Measurements from ENCODE around the gene SLC9A8.

DNA sequence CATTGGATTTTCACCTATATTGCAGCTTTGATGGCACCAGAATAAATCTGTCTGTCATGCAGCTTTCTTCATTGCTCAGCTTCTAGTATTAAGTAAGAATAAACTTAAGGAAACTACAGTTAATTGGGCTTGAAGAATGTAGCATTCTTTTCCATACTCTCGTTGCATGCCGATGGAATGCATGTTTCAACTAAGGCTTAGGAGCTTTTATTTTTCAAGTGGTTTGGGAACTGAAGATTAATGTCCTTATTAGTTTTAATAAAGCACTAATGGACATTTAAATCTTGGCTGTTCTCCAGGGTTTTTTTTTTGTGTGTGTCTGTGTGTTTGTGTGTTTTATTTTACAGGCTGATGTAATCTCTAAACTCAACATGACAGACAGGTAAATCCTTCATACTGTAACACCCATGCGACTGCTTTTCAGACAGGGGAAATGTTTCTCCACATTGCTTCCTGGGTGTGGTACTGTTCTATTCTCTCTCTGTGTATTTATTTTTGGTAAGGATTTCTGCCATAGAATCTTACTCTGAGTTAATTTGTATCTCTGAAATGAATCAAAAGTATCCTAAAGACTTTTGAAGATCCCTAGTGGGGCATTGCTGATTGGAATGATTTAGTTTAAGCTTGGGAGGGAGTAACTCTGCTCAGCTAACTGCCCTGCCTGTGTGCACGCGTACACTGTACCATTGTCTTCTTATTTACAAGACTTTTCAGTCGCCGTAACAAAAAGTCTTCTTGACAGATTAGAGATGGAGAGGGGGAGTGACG lies 38.0 kb downstream of the SLC9A8 start:
- TF ChIP-seq, protein P1, sequence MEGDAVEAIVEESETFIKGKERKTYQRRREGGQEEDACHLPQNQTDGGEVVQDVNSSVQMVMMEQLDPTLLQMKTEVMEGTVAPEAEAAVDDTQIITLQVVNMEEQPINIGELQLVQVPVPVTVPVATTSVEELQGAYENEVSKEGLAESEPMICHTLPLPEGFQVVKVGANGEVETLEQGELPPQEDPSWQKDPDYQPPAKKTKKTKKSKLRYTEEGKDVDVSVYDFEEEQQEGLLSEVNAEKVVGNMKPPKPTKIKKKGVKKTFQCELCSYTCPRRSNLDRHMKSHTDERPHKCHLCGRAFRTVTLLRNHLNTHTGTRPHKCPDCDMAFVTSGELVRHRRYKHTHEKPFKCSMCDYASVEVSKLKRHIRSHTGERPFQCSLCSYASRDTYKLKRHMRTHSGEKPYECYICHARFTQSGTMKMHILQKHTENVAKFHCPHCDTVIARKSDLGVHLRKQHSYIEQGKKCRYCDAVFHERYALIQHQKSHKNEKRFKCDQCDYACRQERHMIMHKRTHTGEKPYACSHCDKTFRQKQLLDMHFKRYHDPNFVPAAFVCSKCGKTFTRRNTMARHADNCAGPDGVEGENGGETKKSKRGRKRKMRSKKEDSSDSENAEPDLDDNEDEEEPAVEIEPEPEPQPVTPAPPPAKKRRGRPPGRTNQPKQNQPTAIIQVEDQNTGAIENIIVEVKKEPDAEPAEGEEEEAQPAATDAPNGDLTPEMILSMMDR (conservative IDR thresholded peaks at IDR 0.05 in 1 of 2, IDR thresholded peaks at IDR 0.05 in 1 of 2; ENCODE audit: extremely low read depth in 1 of 2, insufficient read depth in 1 of 2, low read depth in 1 of 2, low read length in 2 of 2), result no peak
- no peak for TF ChIP-seq EZH2 (IDR thresholded peaks at IDR 0.05; ENCODE audit: borderline replicate concordance, low read length)

All from mammary epithelial cell (primary cell).